Loucy (cell line): Measurements from ENCODE around the gene WTAP.

Source experiments
- CTCF ChIP-seq: fragments of 200-600 bp; sonication (generic); conservative IDR thresholded peaks from 2 replicates; pipeline ENCODE4 v1.5.1; 2014; ENCODE audit warnings: mild to moderate bottlenecking, antibody characterized with exemption, low read length
- EZH2phosphoT487 ChIP-seq: fragments of 200-600 bp; IDR thresholded peaks from 2 replicates; pipeline ENCODE4 v1.6.1; 2018; ENCODE audit warnings: antibody characterized with exemption, mild to moderate bottlenecking, moderate library complexity, borderline replicate concordance

- TF ChIP-seq CTCF (no peak), EZH2phosphoT487 (no peak)
These were observed 49.7 kb upstream of the WTAP start for GRCh38 chr6:159677506-159678165.
